HCT116 (cell line): ENCODE results near the gene CENPV. TPM values are rescaled to one million over a fixed set of nuclear protein-coding genes. Genes with fewer than 3 reads are reported as not detected.

ENCODE experiments used
- ATAC-seq: fragments of 200-7000 bp; cut with Tn5 transposase; 2 replicates; pipeline ENCODE4 v1.9.1; 2020; ENCODE audit warnings: mild to moderate bottlenecking, moderate library complexity
- BruUV-seq: library from RNA; stranded (reverse); fragments of 400-500 nt; replicated peaks from 2 replicates; lab custom pipeline; 2021; lab: Mats Ljungman, UMichigan
- CTCF ChIA-PET: fragments of 300-600 bp; sonication (Branson Sonifier 250); formaldehyde crosslinking; loops from one replicate; lab custom pipeline; 2021; ENCODE audit warnings: antibody characterized with exemption; lab: Charles Lee
- POLR2A ChIA-PET: fragments of 300-600, 350-600 bp; sonication (Branson Sonifier 250); formaldehyde crosslinking; loops from one replicate; lab custom pipeline; 2021; ENCODE audit warnings: antibody characterized with exemption; lab: Charles Lee
- RAD21 ChIA-PET, 2 experiments: fragments of 300-600 bp; sonication (Branson Sonifier 250); formaldehyde crosslinking; loops; one replicate each; lab custom pipeline; 2023; ENCODE audit warnings: low total read pairs in 2 of 2; ENCODE audit not compliant: uncharacterized antibody in 2 of 2, unreplicated experiment in 2 of 2, low non-redundant PET in 1 of 2; lab: Charles Lee
- DNase-seq: peaks from one replicate; pipeline ENCODE4 v3.0.0-alpha.2; 2010; ENCODE audit warnings: low read depth, low spot score
- H2AFZ ChIP-seq: fragments of 200-600 bp; shearing (Covaris generic), sonication (generic); 2 replicates; pipeline ENCODE4 v1.6.1; 2017; ENCODE audit warnings: low read depth, mixed run types, mixed read lengths, antibody characterized with exemption, low read length; ENCODE audit not compliant: poor library complexity, severe bottlenecking
- H3K27ac ChIP-seq: 2 replicates; pipeline ENCODE4 v1.5.1; 2012; ENCODE audit warnings: low read depth, low read length
- H3K27me3 ChIP-seq: fragments of 200-600 bp; sonication (generic); 2 replicates; pipeline ENCODE4 v1.6.1; 2016; ENCODE audit warnings: mixed run types, low read length, mixed read lengths; ENCODE audit not compliant: insufficient read depth
- H3K36me3 ChIP-seq, 2 experiments: fragments of 200-500 bp in 1 of 2; fragments of 200-600 bp in 1 of 2; sonication (Bioruptor generic) in 1 of 2; sonication (generic) in 1 of 2; 2 replicates each; pipeline versions ENCODE4 v1.5.1 to v1.6.1; 2014 to 2016; ENCODE audit warnings: low read length in 2 of 2, inconsistent platforms in 1 of 2, mixed read lengths in 1 of 2, mixed run types in 1 of 2; ENCODE audit not compliant: insufficient read depth in 2 of 2, control insufficient read depth in 1 of 2
- H3K4me1 ChIP-seq, 2 experiments: fragments of 200-600 bp in 1 of 2; sonication (generic) in 1 of 2; 2 replicates each; pipeline versions ENCODE4 v1.5.1 to v1.6.1; 2012 to 2017; ENCODE audit warnings: low read length in 2 of 2, inconsistent platforms in 1 of 2, mild to moderate bottlenecking in 1 of 2, mixed read lengths in 1 of 2, mixed run types in 1 of 2, moderate library complexity in 1 of 2; ENCODE audit not compliant: insufficient read depth in 2 of 2, control insufficient read depth in 1 of 2
- H3K4me2 ChIP-seq: fragments of 200-600 bp; sonication (generic); 2 replicates; pipeline ENCODE4 v1.6.1; 2017; ENCODE audit warnings: mixed run types, low read length, mixed read lengths
- H3K4me3 ChIP-seq, 2 experiments: fragments of 200-600 bp in 1 of 2; sonication (generic) in 1 of 2; replicated peaks in 1 of 2; 2 replicates each; pipeline ENCODE4 v1.5.1; 2011 to 2016; ENCODE audit warnings: low read length in 2 of 2, control low read depth in 1 of 2, low read depth in 1 of 2, mild to moderate bottlenecking in 1 of 2, mixed read lengths in 1 of 2, mixed run types in 1 of 2
- H3K79me2 ChIP-seq: fragments of 200-600 bp; sonication (generic); 2 replicates; pipeline ENCODE4 v1.6.1; 2017; ENCODE audit warnings: mild to moderate bottlenecking, mixed run types, low read length, moderate library complexity, mixed read lengths; ENCODE audit not compliant: insufficient read depth
- H3K9ac ChIP-seq: fragments of 200-600 bp; sonication (generic); 2 replicates; pipeline ENCODE4 v1.6.1; 2016; ENCODE audit warnings: low read length, mixed read lengths
- H3K9me2 ChIP-seq: fragments of 200-600 bp; sonication (generic), shearing (Covaris generic); 2 replicates; pipeline ENCODE4 v1.6.1; 2017; ENCODE audit warnings: mixed run types, mild to moderate bottlenecking, moderate library complexity; ENCODE audit not compliant: insufficient read depth
- H3K9me3 ChIP-seq, 2 experiments: fragments of 200-500 bp in 1 of 2; fragments of 200-600 bp in 1 of 2; sonication (Bioruptor generic) in 1 of 2; sonication (generic) in 1 of 2; 2 replicates each; pipeline ENCODE4 v1.6.1; 2014 to 2017; ENCODE audit warnings: low read length in 2 of 2, mixed read lengths in 2 of 2, inconsistent platforms in 1 of 2, low read depth in 1 of 2, mild to moderate bottlenecking in 1 of 2, mixed run types in 1 of 2, moderate library complexity in 1 of 2; ENCODE audit not compliant: control insufficient read depth in 1 of 2, insufficient read depth in 1 of 2
- H4K20me1 ChIP-seq: fragments of 200-600 bp; sonication (generic), shearing (Covaris generic); 2 replicates; pipeline ENCODE4 v1.6.1; 2017; ENCODE audit warnings: mixed run types, mild to moderate bottlenecking, moderate library complexity; ENCODE audit not compliant: insufficient read depth
- ATF3 ChIP-seq: IDR thresholded peaks from 2 replicates; pipeline ENCODE4 v1.6.1; 2012
- CBX3 ChIP-seq: IDR thresholded peaks from 2 replicates; pipeline ENCODE4 v1.6.1; 2012; ENCODE audit warnings: low read depth
- ELF1 ChIP-seq: IDR thresholded peaks from 2 replicates; pipeline ENCODE4 v1.6.1; 2012; ENCODE audit warnings: low read depth, borderline replicate concordance
- EZH2phosphoT487 ChIP-seq: fragments of 200-600 bp; IDR thresholded peaks from 2 replicates; pipeline ENCODE4 v1.6.1; 2018; ENCODE audit warnings: antibody characterized with exemption, borderline replicate concordance
- FOSL1 ChIP-seq: IDR thresholded peaks from 2 replicates; pipeline ENCODE4 v1.6.1; 2012; ENCODE audit warnings: low read depth
- JUND ChIP-seq: IDR thresholded peaks from 2 replicates; pipeline ENCODE4 v1.6.1; 2012
- RAD21 ChIP-seq: IDR thresholded peaks from 2 replicates; pipeline ENCODE4 v1.6.1; 2012; ENCODE audit warnings: low read depth, mild to moderate bottlenecking
- REST ChIP-seq: IDR thresholded peaks from 2 replicates; pipeline ENCODE4 v1.6.1; 2012; ENCODE audit warnings: low read depth
- SIN3A ChIP-seq: IDR thresholded peaks from 2 replicates; pipeline ENCODE4 v1.6.1; 2012; ENCODE audit warnings: low read depth
- YY1 ChIP-seq: IDR thresholded peaks from 2 replicates; pipeline ENCODE4 v1.6.1; 2011; ENCODE audit warnings: low read length, low read depth, moderate library complexity, mild to moderate bottlenecking; ENCODE audit not compliant: insufficient replicate concordance; ENCODE audit errors: extremely low read depth
- ZBTB33 ChIP-seq: IDR thresholded peaks from 2 replicates; pipeline ENCODE4 v1.6.1; 2011; ENCODE audit warnings: mild to moderate bottlenecking, low read length, moderate library complexity; ENCODE audit not compliant: insufficient replicate concordance; ENCODE audit errors: extremely low read depth
- ZNF274 ChIP-seq: fragments of 200-500 bp; sonication (Bioruptor generic); IDR thresholded peaks from 2 replicates; pipeline ENCODE4 v1.6.1; 2014; ENCODE audit warnings: mild to moderate bottlenecking, low read depth, low read length, inconsistent platforms
- intact Hi-C: fragments of 100-400 bp; cut with micrococcal nuclease; formaldehyde crosslinking; loops from 2 replicates; pipeline ENCODE4 v1.10.0; 2022
- total RNA-seq: library from RNA; stranded (reverse); gene quantifications from one replicate; pipeline ENCODE4 v1.2.1, GENCODE V29; 2021; ENCODE audit not compliant: unreplicated experiment

Gene CENPV
- total RNA-seq, 1 experiment from 2014 or later: 84.7 TPM

GRCh38 chr17:16327018-16327417 is 26.3 kb downstream of the CENPV start (continued):
- TF ChIP-seq ZNF274 (no peak), RAD21 (no peak), FOSL1 (no peak), ZBTB33 (no peak), JUND (no peak), YY1 (no peak)

- Histone ChIP-seq H3K4me1 (peaks cover 14 to 16% of the 10 kb centered on the region in 2 experiments), H3K27me3 (no peaks in the 10 kb centered on the region), H4K20me1 (no peaks in the 10 kb centered on the region), H3K4me2 (no peak overlapping the region), H3K36me3 (peaks cover 0 to 9% of the 10 kb centered on the region in 2 experiments; a peak in 2 of 4 replicates), H3K79me2 (no peaks in the 10 kb centered on the region)
- intact Hi-C loops: no loop called here
- no TSS peak for BruUV-seq
- no peak for ATAC-seq
- CTCF ChIA-PET: no interaction called here
- POLR2A ChIA-PET: no interaction called here
- no peak for TF ChIP-seq ATF3
- no peak for TF ChIP-seq REST
- no peak for TF ChIP-seq ELF1
- TF ChIP-seq EZH2phosphoT487: no peak
- TF ChIP-seq SIN3A: no peak
- TF ChIP-seq CBX3: no peak
- TF ChIP-seq ZNF274: no peak
- TF ChIP-seq, all 23 proteins: peak for 0
- Histone ChIP-seq H2AFZ (no peak overlapping the region), H3K9ac (no peak overlapping the region), H3K4me3 (no peak overlapping the region), H3K27ac (no peak overlapping the region), H3K9me3 (no peaks in the 10 kb centered on the region), H3K9me2 (no peaks in the 10 kb centered on the region)
- RAD21 ChIA-PET: no interaction called here
- DNase-seq: no peak
Observed at GRCh38 chr17:16325964-16326363, 27.3 kb downstream of the CENPV start.
